ENCODE results near the gene C1QL4.
"Not testable (repeated sequence)": the region's sequence is repeated elsewhere in the genome, so short reads cannot be mapped to it uniquely, and the experiment has no call there.

Gene C1QL4

DNA sequence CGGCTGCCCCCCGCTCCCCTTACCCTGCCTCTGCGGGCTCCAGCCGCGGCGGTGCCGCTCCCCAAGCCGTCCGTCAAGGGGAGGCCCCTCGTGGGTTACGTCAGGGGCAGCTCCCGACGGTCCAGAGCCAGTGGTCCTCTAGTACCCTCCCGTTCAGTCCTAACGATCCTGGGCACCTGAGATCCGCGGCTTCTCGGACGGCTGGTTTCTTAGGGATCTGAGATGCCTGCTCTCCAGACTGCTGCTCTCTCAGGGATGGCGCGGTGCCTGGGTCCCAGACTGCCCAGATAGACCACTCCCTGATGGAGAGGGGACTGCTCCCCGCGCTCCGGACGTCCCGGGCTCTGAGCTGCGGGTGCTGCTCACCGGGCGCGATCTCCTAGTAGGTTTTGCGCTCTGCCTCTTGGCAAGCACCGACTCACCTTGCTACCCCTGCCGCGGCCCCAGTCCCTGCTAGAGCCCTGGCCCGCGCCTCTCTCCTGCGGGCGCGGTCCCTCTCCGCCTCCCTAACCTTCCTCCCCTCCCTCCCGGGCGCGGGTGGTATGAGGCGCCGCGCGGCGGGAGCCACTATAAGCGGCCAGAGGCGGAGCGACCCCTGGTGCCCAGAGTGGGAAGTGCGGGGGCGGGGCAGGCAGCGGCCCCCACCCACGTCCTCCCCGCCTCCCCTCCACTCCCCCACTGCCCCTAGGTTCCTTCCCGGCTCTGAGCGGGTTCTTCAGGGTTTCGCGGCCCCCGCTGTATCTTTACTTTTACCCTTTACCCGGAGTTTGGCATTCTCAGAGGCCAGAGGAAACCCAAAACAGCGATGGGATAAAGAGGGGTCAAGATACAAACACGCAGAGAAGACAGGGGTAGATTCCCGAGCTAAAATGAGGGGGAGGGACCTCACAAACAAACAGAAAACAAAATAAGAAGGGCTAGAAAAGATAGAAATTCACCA, at the start of gene C1QL4:
Gene C1QL4, minus strand, starts transcription at position 544 of the 940 bp plus-strand sequence. CDS start 711 bp downstream, outside the sequence.
- peak; percentile 70 for DNase-seq (ENCODE audit: low read depth)

DNA sequence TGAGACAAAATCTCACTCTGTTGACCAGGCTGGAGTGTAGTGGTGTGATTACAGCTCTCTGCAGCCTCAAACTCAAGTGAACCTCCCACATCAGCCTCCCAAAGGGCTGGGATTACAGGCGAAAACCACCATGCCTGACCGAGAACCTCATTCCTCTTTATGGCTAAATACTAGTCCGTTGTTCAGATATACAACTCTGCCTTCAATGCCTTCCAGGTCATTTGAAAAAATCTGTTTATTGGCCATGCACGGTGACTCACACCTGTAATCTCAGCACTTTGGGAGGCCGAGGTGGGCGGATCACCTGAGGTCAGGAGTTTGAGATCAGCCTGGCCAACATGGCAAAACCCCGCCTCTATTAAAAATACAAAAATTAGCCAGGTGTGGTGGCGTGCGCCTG, 43.2 kb upstream of the C1QL4 start:
- DNase-seq (ENCODE audit: low read depth): not testable (repeated sequence)

- no peak for DNase-seq (ENCODE audit: low read depth)
Measured at GRCh38 chr12:49377386-49377785, 40.4 kb upstream of the C1QL4 start.

DNA sequence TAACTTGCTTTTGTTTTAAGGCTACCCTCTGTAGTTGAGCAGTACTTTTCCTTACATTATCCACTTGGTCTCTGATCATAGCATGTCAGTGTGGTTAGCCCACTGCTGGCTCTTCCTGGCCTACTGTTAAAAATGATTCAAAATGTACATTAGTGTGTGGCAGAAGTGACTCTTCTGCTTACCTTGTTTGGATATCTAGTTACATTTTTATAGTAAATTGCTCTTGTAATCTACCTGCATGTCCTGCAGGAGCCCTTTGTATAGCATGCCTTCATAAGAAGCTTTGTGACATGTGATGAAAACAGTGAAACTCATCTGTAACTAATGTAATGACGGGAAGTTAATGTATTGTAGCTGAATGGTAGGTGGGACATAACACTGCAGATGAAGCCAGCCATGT, 38.4 kb upstream of the C1QL4 start:
- DNase-seq (ENCODE audit: low read depth): no peak

DNA sequence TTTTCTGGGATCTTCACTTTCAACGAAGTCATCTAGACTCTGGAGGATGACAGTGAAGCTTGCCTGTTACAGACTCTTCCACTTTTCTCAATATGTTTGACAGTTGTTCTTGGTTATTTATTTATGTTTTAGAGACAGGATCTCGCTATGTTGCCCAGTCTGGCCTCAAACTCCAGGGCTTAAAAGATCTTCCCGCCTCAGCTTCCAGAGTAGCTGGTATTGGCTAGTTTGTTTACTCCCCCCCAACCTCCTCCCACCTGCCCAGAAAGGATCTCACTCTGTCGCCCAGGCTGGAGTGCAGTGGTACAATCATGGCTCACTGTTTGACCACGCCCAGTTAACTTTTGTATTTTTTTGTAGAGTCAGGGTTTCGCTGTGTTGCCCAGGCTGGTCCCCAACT, 33.6 kb upstream of the C1QL4 start:
- DNase-seq (ENCODE audit: low read depth): no peak

DNA sequence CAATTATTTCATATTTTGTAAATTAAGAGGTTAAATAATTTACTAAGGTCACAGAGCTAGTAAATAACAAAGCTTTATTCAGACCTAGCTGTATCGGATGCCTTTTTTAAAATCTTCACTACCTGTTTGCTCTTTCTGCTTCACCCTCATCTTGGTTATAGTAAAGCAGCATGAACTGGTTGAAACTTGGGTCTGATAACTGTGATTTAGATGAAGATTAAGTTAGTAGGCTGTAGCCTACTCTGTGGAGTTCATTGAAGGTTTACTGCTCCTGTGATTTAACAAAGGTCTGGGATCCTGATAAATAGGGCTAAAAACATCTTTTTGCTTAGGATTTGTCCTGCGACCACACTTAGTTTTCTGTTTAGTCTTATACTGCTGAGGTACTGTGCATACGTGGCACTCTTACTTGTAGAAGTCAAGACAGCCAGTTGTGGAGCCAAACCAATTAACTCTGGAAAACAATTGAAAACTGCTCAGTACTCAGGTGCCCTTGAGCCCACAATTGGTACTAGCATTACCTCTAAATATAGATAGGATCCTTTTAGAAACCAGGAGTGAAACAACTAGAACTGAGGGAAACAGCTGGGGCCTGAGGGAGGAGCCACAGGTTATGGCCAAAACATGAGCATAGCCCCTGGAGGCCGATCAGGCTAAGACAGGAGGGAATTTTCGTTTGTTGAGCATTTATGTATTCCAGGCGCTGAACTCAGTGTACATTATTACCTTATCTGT, 32.6 kb upstream of the C1QL4 start:
- DNase-seq (ENCODE audit: low read depth): no peak

GRCh38 chr12:49368240-49368600, 31.2 kb upstream of the C1QL4 start:
- DNase-seq (ENCODE audit: low read depth): no peak

- DNase-seq (ENCODE audit: low read depth): no peak
Measured at GRCh38 chr12:49367381-49368239, 30.6 kb upstream of the C1QL4 start, which contains the start of gene SPATS2. Gene SPATS2 (plus strand): TSS chr12:49367462. CDS start chr12:49461013, 93,551 bp downstream.

- DNase-seq (ENCODE audit: low read depth): peak; percentile 71
Measured at GRCh38 chr12:49366652-49367380, 29.8 kb upstream of the C1QL4 start.

GRCh38 chr12:49366096-49366651, 29.2 kb upstream of the C1QL4 start:
- no peak for DNase-seq (ENCODE audit: low read depth)

DNA sequence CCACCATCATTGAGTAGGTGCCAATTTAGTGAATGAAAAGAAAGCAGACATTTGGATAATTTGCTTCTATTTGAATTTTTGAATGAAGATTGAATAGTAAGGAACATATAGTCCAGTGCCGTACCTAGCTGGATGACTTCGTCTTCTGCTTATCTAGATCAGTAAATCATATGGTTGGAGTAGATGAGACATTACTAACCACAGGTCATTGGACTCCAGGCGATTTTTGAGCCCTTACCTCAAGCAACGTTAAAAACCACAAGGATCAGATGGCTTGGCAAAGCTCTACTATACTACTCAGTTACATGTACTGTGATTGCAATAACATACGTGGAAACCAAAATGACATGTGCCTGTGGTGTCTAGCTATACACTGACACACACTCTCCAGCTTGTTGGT, 28.6 kb upstream of the C1QL4 start:
- no peak for DNase-seq (ENCODE audit: low read depth)

- DNase-seq (ENCODE audit: low read depth): no peak
Measured at GRCh38 chr12:49364989-49365388, 28.0 kb upstream of the C1QL4 start.

DNA sequence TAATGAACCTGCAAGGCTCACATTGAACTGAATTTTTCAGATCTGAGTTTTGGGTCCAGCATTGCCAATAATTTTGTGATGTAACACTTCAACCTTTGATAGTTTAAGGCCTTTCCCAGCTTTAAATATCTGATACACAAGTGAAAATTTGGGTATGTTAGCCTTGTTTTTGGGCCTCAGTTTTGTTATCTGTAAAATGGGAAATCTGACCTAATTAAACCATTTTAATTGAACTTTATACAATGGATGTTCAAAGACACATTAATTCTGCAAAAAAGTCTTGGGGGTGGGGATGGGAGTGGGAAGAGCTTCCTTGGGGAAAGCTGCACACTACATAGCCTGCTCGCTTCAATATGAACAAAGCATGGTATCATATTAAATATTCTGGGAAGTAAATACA, 25.1 kb upstream of the C1QL4 start:
- no peak for DNase-seq (ENCODE audit: low read depth)

DNA sequence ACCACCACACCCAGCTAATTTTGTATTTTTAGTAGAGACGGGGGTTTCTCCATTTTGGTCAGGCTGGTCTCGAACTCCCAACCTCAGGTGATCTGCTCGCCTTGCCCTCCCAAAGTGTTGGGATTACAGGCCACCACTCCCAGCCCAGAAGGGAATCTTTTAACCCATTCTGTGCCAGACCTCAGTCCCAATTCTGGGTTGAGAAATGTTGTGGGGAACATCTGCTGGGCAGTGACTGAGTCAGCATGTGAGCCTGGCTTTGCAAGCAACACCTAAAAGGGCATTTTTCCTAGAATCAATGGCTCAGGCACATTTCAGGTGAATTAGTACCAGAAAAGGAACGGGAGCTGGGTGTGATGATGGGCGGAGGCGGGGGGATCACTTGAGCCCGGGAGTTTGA, 22.7 kb upstream of the C1QL4 start:
- no peak for DNase-seq (ENCODE audit: low read depth)

DNA sequence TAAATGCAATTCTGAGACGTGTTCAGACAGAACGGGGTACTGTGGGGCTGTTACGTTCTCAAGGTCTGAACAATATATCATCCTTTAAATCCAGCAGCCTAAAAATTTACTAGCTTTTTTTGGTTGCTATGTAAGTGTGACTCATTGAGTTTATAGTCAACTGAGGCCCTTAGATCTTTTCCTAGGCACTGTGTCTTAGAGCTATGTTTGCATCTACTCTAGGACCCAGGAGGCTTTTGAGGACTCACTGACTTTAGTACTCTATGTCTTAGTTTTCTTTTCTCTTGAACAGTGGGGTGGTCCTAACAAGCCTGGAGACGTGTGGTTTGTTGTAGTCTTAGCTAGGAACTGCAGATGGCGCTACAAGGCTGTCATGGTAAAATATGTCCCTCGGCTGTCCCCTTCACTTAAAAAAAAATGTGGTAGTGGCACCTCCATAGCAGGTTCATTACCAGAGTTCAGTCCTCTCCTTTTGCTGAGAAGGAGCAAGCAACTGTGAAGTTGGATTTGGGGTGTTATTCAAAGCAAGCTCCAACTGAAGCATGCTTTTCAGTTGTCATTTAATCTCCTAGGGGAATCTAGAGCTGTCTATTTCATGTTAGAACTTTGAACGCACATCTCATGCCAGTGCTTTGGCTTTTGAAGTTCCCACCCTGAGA, 21.6 kb upstream of the C1QL4 start:
- peak; percentile 32 for DNase-seq (ENCODE audit: low read depth)

DNA sequence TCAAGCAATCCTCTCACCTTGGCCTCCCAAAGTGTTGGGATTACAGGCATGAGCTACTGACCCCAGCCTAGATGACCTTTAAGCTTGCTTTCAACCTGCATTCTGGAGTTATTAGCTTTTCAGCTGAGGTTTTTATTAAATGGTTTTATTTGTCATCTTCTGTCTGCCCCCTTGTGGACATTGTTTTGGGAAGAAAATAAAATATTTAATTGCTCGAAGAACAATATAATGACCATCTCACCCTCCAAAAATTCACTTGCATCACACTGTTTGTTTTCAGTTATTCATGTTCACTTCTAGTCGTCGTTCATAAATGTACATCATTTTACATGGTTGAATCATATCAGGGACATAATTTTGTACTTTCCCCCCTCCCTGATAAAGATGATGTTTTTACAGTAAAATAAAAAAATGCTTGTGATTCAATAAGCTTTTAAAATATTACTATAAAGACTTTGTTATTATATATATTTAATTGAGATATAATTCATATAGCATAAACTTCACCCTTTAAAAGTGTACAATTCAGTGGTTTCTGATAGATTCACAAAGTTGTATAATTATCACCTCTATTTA, 20.2 kb upstream of the C1QL4 start:
- no peak for DNase-seq (ENCODE audit: low read depth)

DNA sequence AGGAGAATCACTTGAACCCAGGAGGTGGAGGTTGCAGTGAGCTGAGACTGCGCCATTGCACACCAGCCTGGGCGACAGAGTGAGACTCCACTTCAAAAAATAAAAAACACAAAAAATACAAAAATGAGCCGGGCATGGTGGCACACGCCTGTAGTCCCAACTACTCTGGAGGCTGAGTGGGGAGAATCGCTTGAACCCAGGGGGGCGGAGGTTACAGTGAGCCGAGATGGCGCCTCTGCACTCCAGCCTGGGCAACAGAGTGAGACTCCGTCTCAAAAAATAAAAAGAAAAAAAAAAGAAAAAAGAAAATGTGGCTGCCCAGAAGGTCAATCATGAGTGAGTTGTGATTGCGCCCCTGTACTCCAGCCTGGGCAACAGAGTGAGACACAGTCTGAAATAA, 18.9 kb upstream of the C1QL4 start:
- no peak for DNase-seq (ENCODE audit: low read depth)

GRCh38 chr12:49352351-49352750, 15.4 kb upstream of the C1QL4 start:
- DNase-seq (ENCODE audit: low read depth): no peak

GRCh38 chr12:49349266-49349665, 12.3 kb upstream of the C1QL4 start:
- no peak for DNase-seq (ENCODE audit: low read depth)

GRCh38 chr12:49348781-49349180, 11.8 kb upstream of the C1QL4 start:
- no peak for DNase-seq (ENCODE audit: low read depth)

Data from T-helper 22 cell (primary cell).